SK-N-MC (cell line): Measurements from ENCODE around the gene TRPM2.

Source experiments
- EZH2 ChIP-seq: fragments of 200-600 bp; sonication (generic); IDR thresholded peaks from one replicate; pipeline ENCODE4 v1.6.1; 2017; ENCODE audit warnings: antibody characterized with exemption
- POLR2AphosphoS5 ChIP-seq: IDR thresholded peaks from 2 replicates; pipeline ENCODE4 v1.6.1; 2012; ENCODE audit warnings: mild to moderate bottlenecking, low read depth, low read length, borderline replicate concordance

GRCh38 chr21:44440241-44441040, 87.0 kb downstream of the TRPM2 start:
- no peak for TF ChIP-seq POLR2AphosphoS5
- TF ChIP-seq EZH2: no peak
